ENCODE data around the gene SPTBN4. TPM values are rescaled to one million over a fixed set of nuclear protein-coding genes. Genes with fewer than 3 reads are reported as not detected.
"Not testable (repeated sequence)": the region's sequence is repeated elsewhere in the genome, so short reads cannot be mapped to it uniquely, and the experiment has no call there.

SPTBN4 gene
- total RNA-seq, 1 experiment from 2014 or later, result 0.61 TPM

GRCh38 chr19:40425450-40426287, 41.1 kb upstream of the SPTBN4 start, which contains the start of gene SERTAD1:
TSS of gene SERTAD1 (minus strand) at chr19:40425992. CDS start at chr19:40423546, 2,446 bp downstream.
- no peaks in the 10 kb centered on the region for H3K9me3 ChIP-seq (replicated peaks)
- H3K36me3 ChIP-seq, result peaks cover 22% of the 10 kb centered on the region
- H3K27ac ChIP-seq, result peak within 1 kb of the TSS; percentile 88
- no peaks in the 10 kb centered on the region for H3K27me3 ChIP-seq (replicated peaks)
- peaks cover 10% of the 10 kb centered on the region for H3K4me1 ChIP-seq (replicated peaks)
- H3K4me3 ChIP-seq, result peak within 1 kb of the TSS; percentile 66
- DNase-seq (ENCODE audit: low read depth in 1 of 2, low spot score in 2 of 2), result peak; percentile 99

- DNase-seq (ENCODE audit: low read depth in 1 of 2, low spot score in 2 of 2); H3K27me3 ChIP-seq (replicated peaks); H3K27ac ChIP-seq; H3K9me3 ChIP-seq (replicated peaks); H3K4me3 ChIP-seq; H3K36me3 ChIP-seq: not testable (repeated sequence)
- H3K4me1 ChIP-seq (replicated peaks), result peaks cover 13% of the 10 kb centered on the region
Measured at GRCh38 chr19:40428197-40428596, 38.6 kb upstream of the SPTBN4 start.

GRCh38 chr19:40430242-40430641, 36.6 kb upstream of the SPTBN4 start:
- H3K27ac ChIP-seq; H3K4me3 ChIP-seq; H3K9me3 ChIP-seq (replicated peaks); DNase-seq (ENCODE audit: low read depth in 1 of 2, low spot score in 2 of 2); H3K27me3 ChIP-seq (replicated peaks); H3K36me3 ChIP-seq: not testable (repeated sequence)
- H3K4me1 ChIP-seq (replicated peaks), result peaks cover 26% of the 10 kb centered on the region

GRCh38 chr19:40431698-40432097, 35.1 kb upstream of the SPTBN4 start:
- Histone ChIP-seq H3K9me3 (replicated peaks) (no peaks in the 10 kb centered on the region), H3K27ac (no peak overlapping the region), H3K4me3 (no peak overlapping the region), H3K4me1 (replicated peaks) (peaks cover 26% of the 10 kb centered on the region), H3K36me3 (no peaks in the 10 kb centered on the region), H3K27me3 (replicated peaks) (no peaks in the 10 kb centered on the region)
- DNase-seq (ENCODE audit: low read depth in 1 of 2, low spot score in 2 of 2), result no peak

GRCh38 chr19:40432760-40433159, 34.0 kb upstream of the SPTBN4 start:
- DNase-seq (ENCODE audit: low read depth in 1 of 2, low spot score in 2 of 2); H3K9me3 ChIP-seq (replicated peaks); H3K36me3 ChIP-seq; H3K27me3 ChIP-seq (replicated peaks): not testable (repeated sequence)
- Histone ChIP-seq H3K4me1 (replicated peaks) (peaks cover 26% of the 10 kb centered on the region), H3K4me3 (peak overlapping the region; percentile 35), H3K27ac (peak overlapping the region; percentile 88)

- H3K9me3 ChIP-seq (replicated peaks), result no peaks in the 10 kb centered on the region
- no peaks in the 10 kb centered on the region for H3K27me3 ChIP-seq (replicated peaks)
- peak; percentile 89 to 92 for DNase-seq (ENCODE audit: low read depth in 1 of 2, low spot score in 2 of 2)
- H3K27ac ChIP-seq, result peak overlapping the region; percentile 88
- peaks cover 26% of the 10 kb centered on the region for H3K4me1 ChIP-seq (replicated peaks)
- H3K36me3 ChIP-seq, result no peaks in the 10 kb centered on the region
- peak overlapping the region; percentile 35 for H3K4me3 ChIP-seq
Measured at GRCh38 chr19:40433391-40434216, 33.2 kb upstream of the SPTBN4 start.

DNA sequence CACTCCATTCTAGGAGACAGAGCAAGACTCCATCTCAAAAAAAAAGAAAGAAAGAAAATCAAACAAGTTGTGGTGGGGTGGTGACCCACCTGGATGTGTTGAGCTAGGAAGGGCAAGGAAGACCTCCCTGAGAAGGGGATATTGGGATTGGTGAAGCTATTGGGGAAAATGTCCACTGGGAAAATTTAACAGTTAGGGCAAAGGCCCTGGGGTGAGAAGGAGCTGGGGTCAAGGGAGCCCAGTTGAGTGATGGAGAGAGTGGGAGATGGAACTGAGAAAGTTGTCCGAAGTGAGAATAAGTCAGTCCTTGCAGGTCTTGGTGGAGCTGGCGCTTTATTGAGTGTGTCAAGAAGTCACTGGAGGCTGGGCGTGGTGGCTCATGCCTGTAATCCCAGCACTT, 28.5 kb upstream of the SPTBN4 start:
- Histone ChIP-seq H3K36me3 (peaks cover 25% of the 10 kb centered on the region), H3K27ac (no peak overlapping the region), H3K27me3 (replicated peaks) (no peaks in the 10 kb centered on the region), H3K9me3 (replicated peaks) (no peaks in the 10 kb centered on the region), H3K4me3 (no peak overlapping the region), H3K4me1 (replicated peaks) (peaks cover 19% of the 10 kb centered on the region)
- DNase-seq (ENCODE audit: low read depth in 1 of 2, low spot score in 2 of 2), result no peak

- H3K4me3 ChIP-seq, result no peak overlapping the region
- DNase-seq (ENCODE audit: low read depth in 1 of 2, low spot score in 2 of 2), result no peak
- peaks cover 7% of the 10 kb centered on the region for H3K4me1 ChIP-seq (replicated peaks)
- H3K9me3 ChIP-seq (replicated peaks), result no peaks in the 10 kb centered on the region
- no peaks in the 10 kb centered on the region for H3K27me3 ChIP-seq (replicated peaks)
- H3K27ac ChIP-seq, result no peak overlapping the region
- H3K36me3 ChIP-seq, result peaks cover 29% of the 10 kb centered on the region
Measured at GRCh38 chr19:40441719-40442253, 25.0 kb upstream of the SPTBN4 start.

DNA sequence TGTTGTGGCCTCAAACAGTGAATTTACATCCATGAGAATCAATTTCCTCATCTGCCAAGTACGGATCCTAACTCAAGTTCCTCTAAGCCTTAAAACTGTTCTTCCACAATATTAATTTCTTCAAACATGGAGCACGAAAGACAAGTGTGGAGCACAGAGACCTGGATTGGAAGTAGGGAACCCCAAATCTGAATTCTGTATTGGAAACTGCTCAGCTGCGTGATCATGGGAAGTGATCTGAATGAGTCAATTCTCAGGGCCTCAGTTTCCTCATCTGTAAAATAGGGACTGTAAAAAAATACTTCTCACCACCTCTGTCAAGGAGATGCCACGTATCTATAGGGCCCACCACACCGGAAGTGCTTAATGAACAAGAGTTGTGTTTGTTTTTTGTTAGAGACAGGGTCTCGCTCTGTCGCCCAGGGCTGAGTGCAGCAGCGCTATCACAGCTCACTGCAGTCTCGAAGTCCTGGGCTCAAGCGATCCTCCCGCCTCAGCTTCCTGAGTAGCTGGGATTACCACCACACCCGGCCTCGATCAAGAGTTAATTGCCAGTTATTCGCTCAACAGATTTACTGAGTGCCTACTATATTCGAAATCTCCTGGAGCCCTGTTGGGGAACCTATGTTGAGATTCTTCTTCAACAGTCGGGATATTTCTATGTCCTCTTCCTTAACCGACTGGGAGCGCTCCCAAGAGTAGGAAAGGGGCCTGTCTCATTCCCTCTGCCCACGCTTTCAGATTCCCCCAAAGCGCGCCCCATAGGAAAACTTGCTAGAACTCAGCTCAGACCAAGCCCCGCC, 24.3 kb upstream of the SPTBN4 start:
- DNase-seq (ENCODE audit: low read depth in 1 of 2, low spot score in 2 of 2), result no peak
- peaks cover 7% of the 10 kb centered on the region for H3K4me1 ChIP-seq (replicated peaks)
- H3K4me3 ChIP-seq, result peak overlapping the region; percentile 59
- no peaks in the 10 kb centered on the region for H3K27me3 ChIP-seq (replicated peaks)
- peaks cover 29% of the 10 kb centered on the region for H3K36me3 ChIP-seq
- no peaks in the 10 kb centered on the region for H3K9me3 ChIP-seq (replicated peaks)
- H3K27ac ChIP-seq, result no peak overlapping the region

GRCh38 chr19:40443131-40443999, 23.4 kb upstream of the SPTBN4 start:
- no peaks in the 10 kb centered on the region for H3K9me3 ChIP-seq (replicated peaks)
- H3K4me1 ChIP-seq (replicated peaks), result peaks cover 7% of the 10 kb centered on the region
- H3K27me3 ChIP-seq (replicated peaks), result no peaks in the 10 kb centered on the region
- peaks cover 29% of the 10 kb centered on the region for H3K36me3 ChIP-seq
- peak; percentile 100 for DNase-seq (ENCODE audit: low read depth in 1 of 2, low spot score in 2 of 2)
- H3K4me3 ChIP-seq, result peak overlapping the region; percentile 59
- peak overlapping the region; percentile 69 for H3K27ac ChIP-seq

GRCh38 chr19:40444000-40444824, 22.6 kb upstream of the SPTBN4 start, which contains the start of gene SERTAD3:
TSS of gene SERTAD3 (minus strand) at chr19:40444335. CDS start at chr19:40442080, 2,255 bp downstream.
- Histone ChIP-seq H3K4me3 (peak within 1 kb of the TSS; percentile 59), H3K9me3 (replicated peaks) (no peaks in the 10 kb centered on the region), H3K36me3 (peaks cover 29% of the 10 kb centered on the region), H3K4me1 (replicated peaks) (peaks cover 7% of the 10 kb centered on the region), H3K27ac (peak within 1 kb of the TSS; percentile 69), H3K27me3 (replicated peaks) (no peaks in the 10 kb centered on the region)
- peak; percentile 97 to 99 for DNase-seq (ENCODE audit: low read depth in 1 of 2, low spot score in 2 of 2)

GRCh38 chr19:40444825-40445312, 21.9 kb upstream of the SPTBN4 start:
- Histone ChIP-seq H3K4me1 (replicated peaks) (peaks cover 7% of the 10 kb centered on the region), H3K27ac (peak overlapping the region; percentile 55), H3K9me3 (replicated peaks) (no peaks in the 10 kb centered on the region), H3K27me3 (replicated peaks) (no peaks in the 10 kb centered on the region), H3K36me3 (peaks cover 32% of the 10 kb centered on the region), H3K4me3 (peak overlapping the region; percentile 59)
- no peak for DNase-seq (ENCODE audit: low read depth in 1 of 2, low spot score in 2 of 2)

Data from SJSA1 (cell line).